ENCODE data around the gene C1orf52. TPM values are rescaled to one million over a fixed set of nuclear protein-coding genes. Genes with fewer than 3 reads are reported as not detected.
A peak's percentile ranks its signal among the peaks of the same experiment; 100 is the strongest.

The C1orf52 gene
- total and polyA plus RNA-seq, 9 of the 15 experiments (the other 6 are each of a cell fraction or from before 2014, with no cell fraction given): 17.0 to 38.5 (median 33.0) TPM

DNA sequence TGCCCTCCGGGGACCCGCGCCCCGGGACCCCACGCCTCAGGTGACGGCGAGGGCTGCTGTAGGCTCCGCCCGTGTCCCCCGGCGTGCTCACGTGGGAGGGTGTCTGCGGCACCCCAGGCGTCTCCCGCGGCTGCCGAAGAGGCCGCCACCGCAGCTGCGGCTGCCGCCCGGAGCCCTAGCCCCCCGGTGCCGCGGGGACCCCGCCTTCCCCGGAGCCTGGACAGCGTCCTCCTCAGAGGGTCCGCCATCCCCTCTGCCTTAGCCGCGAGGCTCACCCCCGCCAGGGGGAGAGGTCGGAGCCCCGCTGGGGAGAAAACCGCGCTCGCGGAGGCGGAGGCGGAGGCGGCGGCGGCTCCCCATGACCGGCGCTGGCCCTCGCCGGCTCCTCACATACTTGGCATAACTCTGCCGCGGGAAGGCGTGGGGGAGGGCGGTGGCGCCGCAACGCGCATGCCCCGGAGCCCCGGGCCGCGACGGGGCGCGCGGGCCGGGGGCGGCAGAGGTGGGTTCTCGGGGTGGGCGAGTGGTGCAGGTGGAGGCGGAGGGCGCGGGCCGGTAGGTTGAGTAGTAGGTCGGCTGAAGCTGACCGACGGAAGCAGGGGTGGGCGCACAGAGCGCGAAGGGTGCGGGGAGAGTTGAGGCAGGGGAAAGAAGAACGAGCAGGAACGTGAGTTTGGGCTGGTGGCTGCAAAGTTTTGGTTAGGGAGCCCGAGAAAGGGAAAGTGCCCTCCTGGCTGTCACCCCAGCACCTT lies 57.9 kb downstream of the C1orf52 start (continued):
- TF ChIP-seq, protein P1, sequence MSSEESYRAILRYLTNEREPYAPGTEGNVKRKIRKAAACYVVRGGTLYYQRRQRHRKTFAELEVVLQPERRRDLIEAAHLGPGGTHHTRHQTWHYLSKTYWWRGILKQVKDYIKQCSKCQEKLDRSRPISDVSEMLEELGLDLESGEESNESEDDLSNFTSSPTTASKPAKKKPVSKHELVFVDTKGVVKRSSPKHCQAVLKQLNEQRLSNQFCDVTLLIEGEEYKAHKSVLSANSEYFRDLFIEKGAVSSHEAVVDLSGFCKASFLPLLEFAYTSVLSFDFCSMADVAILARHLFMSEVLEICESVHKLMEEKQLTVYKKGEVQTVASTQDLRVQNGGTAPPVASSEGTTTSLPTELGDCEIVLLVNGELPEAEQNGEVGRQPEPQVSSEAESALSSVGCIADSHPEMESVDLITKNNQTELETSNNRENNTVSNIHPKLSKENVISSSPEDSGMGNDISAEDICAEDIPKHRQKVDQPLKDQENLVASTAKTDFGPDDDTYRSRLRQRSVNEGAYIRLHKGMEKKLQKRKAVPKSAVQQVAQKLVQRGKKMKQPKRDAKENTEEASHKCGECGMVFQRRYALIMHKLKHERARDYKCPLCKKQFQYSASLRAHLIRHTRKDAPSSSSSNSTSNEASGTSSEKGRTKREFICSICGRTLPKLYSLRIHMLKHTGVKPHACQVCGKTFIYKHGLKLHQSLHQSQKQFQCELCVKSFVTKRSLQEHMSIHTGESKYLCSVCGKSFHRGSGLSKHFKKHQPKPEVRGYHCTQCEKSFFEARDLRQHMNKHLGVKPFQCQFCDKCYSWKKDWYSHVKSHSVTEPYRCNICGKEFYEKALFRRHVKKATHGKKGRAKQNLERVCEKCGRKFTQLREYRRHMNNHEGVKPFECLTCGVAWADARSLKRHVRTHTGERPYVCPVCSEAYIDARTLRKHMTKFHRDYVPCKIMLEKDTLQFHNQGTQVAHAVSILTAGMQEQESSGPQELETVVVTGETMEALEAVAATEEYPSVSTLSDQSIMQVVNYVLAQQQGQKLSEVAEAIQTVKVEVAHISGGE (CRISPR knock-in tag; IDR thresholded peaks at IDR 0.05): 0 out of 6 replicates have a peak, but pooled peaks of 1 of the 3 experiments have one; percentile 7
- TF ChIP-seq TAL1 (IDR thresholded peaks at IDR 0.05) (no peak), MTA2 (IDR thresholded peaks at IDR 0.05; ENCODE audit: low read depth) (no peak), NONO (IDR thresholded peaks at IDR 0.05; ENCODE audit: low read depth in 2 of 2, low read length in 1 of 2) (peak; percentile 32 to 82; a peak in 3 of 4 replicates), KAT8 (IDR thresholded peaks at IDR 0.05; ENCODE audit: low read depth) (no peak), SRF (CRISPR knock-in tag; IDR thresholded peaks at IDR 0.05) (no peak), FOXA1 (IDR thresholded peaks at IDR 0.05; ENCODE audit: borderline replicate concordance) (no peak), NR3C1 (CRISPR knock-in tag; IDR thresholded peaks at IDR 0.05) (no peak), RFX1 (IDR thresholded peaks at IDR 0.05) (no peak), SAP30 (IDR thresholded peaks at IDR 0.05; ENCODE audit: borderline replicate concordance, insufficient read depth, low read depth, low read length, poor library complexity, severe bottlenecking) (no peak), SMC3 (conservative IDR thresholded peaks at IDR 0.05; ENCODE audit: insufficient read depth, low read depth, low read length) (no peak), KLF1 (tag; IDR thresholded peaks at IDR 0.05) (no peak), EWSR1 (IDR thresholded peaks at IDR 0.05; ENCODE audit: borderline replicate concordance, low read depth, partially characterized antibody) (no peak), GATA2 (CRISPR knock-in tag; IDR thresholded peaks at IDR 0.05) (no peak)
- TF ChIP-seq, protein P2, sequence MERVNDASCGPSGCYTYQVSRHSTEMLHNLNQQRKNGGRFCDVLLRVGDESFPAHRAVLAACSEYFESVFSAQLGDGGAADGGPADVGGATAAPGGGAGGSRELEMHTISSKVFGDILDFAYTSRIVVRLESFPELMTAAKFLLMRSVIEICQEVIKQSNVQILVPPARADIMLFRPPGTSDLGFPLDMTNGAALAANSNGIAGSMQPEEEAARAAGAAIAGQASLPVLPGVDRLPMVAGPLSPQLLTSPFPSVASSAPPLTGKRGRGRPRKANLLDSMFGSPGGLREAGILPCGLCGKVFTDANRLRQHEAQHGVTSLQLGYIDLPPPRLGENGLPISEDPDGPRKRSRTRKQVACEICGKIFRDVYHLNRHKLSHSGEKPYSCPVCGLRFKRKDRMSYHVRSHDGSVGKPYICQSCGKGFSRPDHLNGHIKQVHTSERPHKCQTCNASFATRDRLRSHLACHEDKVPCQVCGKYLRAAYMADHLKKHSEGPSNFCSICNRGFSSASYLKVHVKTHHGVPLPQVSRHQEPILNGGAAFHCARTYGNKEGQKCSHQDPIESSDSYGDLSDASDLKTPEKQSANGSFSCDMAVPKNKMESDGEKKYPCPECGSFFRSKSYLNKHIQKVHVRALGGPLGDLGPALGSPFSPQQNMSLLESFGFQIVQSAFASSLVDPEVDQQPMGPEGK (CRISPR knock-in tag; IDR thresholded peaks at IDR 0.05; ENCODE audit: borderline replicate concordance): no peak
- TF ChIP-seq, protein P3, sequence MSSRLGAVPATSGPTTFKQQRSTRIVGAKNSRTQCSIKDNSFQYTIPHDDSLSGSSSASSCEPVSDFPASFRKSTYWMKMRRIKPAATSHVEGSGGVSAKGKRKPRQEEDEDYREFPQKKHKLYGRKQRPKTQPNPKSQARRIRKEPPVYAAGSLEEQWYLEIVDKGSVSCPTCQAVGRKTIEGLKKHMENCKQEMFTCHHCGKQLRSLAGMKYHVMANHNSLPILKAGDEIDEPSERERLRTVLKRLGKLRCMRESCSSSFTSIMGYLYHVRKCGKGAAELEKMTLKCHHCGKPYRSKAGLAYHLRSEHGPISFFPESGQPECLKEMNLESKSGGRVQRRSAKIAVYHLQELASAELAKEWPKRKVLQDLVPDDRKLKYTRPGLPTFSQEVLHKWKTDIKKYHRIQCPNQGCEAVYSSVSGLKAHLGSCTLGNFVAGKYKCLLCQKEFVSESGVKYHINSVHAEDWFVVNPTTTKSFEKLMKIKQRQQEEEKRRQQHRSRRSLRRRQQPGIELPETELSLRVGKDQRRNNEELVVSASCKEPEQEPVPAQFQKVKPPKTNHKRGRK (tag; IDR thresholded peaks at IDR 0.05): no peak
- TF ChIP-seq, protein P4, sequence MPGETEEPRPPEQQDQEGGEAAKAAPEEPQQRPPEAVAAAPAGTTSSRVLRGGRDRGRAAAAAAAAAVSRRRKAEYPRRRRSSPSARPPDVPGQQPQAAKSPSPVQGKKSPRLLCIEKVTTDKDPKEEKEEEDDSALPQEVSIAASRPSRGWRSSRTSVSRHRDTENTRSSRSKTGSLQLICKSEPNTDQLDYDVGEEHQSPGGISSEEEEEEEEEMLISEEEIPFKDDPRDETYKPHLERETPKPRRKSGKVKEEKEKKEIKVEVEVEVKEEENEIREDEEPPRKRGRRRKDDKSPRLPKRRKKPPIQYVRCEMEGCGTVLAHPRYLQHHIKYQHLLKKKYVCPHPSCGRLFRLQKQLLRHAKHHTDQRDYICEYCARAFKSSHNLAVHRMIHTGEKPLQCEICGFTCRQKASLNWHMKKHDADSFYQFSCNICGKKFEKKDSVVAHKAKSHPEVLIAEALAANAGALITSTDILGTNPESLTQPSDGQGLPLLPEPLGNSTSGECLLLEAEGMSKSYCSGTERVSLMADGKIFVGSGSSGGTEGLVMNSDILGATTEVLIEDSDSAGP (CRISPR knock-in tag; IDR thresholded peaks at IDR 0.05): 0 out of 2 replicates have a peak, but pooled peaks have one; percentile 10
